Kidney glomerular epithelial cell (primary cell): Measurements from ENCODE around the gene RASGEF1C.

Source experiments
- DNase-seq: peaks from one replicate; lab custom pipeline; 2025; lab: John Stamatoyannopoulos, UW

Gene RASGEF1C

GRCh38 chr5:180209137-180209581, at the start of gene RASGEF1C:
RASGEF1C (minus strand) TSS chr5:180209211; CDS start chr5:180138052, 71,159 bp downstream.
- DNase-seq, result no peak

DNA sequence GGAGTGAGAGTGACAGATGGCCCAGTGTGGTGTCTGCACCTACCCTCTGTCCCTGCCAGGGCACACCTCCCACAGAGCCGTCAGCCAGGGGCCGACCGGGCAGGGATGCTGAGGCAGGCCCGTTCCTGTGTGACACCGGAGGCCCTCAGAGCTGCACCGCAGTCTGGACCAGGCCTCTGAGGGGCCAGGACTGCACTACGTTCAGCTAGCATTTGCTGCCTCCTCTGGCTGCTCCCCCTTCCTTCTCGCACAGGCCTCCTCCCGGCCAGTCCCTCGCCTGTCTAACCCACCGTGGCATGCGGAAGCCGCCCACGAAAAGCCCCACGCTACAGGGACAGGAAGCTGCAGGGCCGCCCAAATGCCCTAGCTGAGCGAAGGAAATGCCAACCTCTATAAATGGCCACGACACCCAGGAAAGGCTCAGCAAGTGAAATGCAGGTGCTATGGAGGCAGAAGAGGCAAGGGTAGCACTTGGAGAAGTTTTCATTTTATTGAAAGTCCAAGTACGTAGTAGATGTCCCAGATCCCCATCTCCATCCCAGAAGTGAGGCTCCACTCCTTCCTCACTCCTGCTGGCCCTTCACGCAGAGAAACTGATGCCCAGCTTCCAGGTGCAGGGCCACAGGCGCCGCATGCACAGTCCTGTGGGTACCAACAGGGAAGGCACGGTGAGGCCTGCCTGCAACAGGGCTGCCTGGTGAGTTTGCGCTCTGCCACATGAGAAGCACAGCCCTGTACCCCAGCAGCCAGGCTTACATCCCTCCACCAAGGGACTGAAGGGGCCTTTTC, 44.2 kb upstream of the RASGEF1C start:
- DNase-seq, result no peak

DNA sequence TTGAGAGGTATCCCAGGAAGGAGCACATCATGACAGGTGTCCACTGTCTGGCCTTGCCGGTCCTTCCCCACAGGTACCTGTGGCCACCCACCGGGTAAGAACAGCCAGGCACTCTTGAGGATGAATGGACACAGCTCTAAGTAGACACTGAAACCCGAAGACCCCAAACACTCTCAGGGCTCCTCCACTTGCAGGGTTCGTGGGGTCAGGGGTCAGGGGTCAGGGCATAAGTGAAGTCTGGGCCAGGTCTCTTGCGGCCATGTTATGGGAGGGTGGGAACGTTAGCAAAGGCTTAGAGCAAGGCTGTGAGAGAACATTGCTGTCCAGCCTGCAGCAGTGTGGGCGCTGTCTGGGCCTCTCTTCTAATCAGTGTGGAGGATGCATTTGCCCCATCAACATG, 42.9 kb upstream of the RASGEF1C start:
- DNase-seq, result no peak

- DNase-seq, result no peak
These were observed 42.1 kb upstream of the RASGEF1C start for GRCh38 chr5:180251141-180251540.

DNA sequence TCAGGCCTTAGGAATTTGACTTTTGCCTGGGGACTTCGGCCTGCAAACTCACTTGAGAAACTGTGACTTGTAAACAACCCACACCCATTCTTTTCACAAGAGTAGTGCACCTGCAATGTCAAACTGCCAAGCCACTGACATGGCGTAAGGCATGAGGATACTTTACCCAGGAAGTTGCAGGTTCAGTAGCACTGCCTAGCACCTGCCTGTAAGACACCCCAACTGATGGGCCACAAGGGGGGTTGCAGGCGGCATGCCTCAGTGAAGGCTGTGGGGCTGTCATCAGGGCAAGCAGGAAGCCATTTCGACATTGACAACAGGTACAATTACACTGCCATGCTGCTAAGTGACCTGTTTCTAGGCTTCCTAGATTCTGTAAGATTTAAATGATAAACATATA, 41.3 kb upstream of the RASGEF1C start:
- no peak for DNase-seq

DNA sequence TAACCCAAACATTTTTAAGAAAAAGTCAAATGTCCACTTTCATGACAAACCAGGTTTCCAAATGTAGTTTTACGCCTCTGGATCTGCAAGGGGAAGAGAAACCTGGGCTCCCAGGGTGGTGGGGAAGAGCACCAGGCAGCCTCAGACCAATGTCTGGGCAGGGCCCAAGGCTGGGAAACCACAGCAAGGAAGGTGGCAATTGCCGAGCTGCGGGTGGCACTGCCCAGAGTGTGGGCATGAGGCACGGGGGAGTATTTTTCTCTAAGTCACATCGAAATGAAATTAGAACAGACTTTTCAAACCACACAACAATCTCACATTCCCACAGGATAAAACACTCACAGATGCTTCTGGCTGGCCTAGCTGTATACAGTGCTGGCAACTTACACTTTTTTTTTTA, 32.6 kb upstream of the RASGEF1C start:
- no peak for DNase-seq

GRCh38 chr5:180238631-180239030, 29.6 kb upstream of the RASGEF1C start:
- no peak for DNase-seq

DNA sequence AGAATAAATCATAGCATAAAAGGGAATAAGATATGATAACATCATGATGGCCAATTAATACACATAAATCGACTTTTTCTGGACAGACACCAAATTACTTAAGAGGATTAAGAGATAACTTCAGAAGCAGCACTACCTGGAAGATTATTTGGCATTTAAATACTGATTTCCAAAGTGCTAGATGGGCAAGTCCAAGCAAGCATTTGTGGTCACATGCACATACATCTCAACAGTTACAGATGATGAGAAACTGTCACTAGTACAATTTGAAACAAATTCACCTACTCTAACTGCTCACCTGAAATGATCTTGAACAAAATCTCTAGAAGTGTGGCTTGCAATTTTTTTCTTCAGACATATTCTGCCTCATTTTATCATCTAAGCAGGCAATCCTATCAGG, 26.8 kb upstream of the RASGEF1C start:
- no peak for DNase-seq

DNA sequence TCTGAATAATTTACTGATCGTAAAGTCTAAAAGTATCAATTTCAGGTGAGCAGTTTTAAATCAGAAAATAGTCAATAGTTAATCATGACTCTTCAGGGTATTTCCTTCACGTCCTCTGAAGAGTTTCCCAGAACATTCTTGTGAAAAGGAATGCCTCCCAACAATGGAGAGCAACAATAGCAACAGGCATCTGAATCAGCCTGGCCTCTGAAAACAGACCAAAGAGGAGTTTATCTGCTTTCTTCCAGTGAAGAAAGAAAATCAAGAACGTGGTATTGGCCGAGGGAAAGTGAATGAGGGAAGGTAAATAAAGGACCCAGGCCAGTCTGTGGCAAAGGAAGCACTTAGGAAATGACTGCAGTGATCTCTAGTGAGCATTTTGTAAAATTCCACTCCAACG, 26.1 kb upstream of the RASGEF1C start:
- DNase-seq, result no peak

DNA sequence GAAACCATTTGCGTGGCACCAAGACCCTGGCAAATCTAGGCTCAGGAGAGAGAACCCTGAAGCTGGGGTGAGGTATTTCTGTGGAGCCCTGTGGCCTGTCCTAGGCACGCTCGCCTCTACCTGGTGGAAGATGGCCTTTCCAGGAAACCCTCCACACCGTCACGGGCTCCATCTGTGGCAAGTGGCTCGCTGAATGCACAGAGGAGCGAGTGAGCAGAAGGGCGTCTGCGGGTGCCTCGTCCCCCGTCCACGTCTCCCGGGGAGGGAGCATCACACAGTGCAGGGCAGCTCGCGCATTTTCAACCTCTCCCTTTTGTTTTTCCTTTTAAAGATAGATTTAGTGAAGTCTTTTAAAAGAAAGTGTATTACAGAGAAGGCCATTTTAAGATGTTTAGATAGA, 25.3 kb upstream of the RASGEF1C start:
- no peak for DNase-seq

GRCh38 chr5:180233729-180234128, 24.7 kb upstream of the RASGEF1C start:
- no peak for DNase-seq

- DNase-seq, result no peak
These were observed 21.0 kb upstream of the RASGEF1C start for GRCh38 chr5:180230017-180230416.

GRCh38 chr5:180222056-180222455, 13.0 kb upstream of the RASGEF1C start:
- no peak for DNase-seq

- no peak for DNase-seq
These were observed 8.8 kb upstream of the RASGEF1C start for GRCh38 chr5:180217797-180218196.

GRCh38 chr5:180216646-180217171, 7.7 kb upstream of the RASGEF1C start:
- DNase-seq, result no peak

DNA sequence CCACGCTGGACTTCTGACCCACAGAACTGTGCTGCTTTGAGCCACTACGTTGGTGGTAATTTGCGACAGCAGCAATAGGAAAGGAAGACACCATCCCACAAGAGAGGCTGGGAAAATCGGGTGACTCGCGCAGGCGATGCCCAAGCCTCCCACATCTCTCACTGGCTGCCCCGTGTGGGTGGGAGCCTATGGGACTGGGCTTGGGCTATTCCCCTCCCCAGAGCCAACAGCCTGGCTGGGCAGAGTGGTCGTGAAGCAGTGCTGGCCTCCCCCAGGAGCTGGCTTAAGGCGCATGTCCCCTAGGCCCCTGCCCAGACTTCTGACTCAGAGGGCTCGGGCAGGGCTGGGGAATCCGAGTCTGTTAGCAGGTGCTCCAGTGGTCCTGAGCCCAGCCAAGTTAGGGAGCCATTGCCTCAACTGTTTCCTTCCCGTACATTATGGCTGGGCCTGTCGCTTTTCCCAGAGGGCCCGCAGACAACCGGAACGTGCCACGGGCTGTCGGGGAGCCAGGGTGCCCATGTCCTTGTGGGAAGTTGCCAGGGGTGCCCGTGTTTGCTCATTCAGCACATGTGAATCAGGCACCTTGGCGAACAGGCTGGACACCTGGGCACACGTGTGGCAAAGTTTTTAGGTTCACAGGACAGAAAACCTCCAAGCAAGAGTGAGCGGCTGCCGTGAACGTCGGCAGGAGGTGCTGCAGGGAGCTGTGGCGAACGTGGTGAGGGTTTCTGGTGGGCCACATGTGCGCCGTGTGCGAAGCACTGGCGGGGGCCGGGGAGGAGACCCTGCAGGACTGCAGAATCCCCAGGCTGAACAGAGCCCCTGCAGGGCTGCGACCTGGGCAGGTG, 7.0 kb upstream of the RASGEF1C start:
- no peak for DNase-seq

- no peak for DNase-seq
These were observed 6.1 kb upstream of the RASGEF1C start for GRCh38 chr5:180214870-180215770.

DNA sequence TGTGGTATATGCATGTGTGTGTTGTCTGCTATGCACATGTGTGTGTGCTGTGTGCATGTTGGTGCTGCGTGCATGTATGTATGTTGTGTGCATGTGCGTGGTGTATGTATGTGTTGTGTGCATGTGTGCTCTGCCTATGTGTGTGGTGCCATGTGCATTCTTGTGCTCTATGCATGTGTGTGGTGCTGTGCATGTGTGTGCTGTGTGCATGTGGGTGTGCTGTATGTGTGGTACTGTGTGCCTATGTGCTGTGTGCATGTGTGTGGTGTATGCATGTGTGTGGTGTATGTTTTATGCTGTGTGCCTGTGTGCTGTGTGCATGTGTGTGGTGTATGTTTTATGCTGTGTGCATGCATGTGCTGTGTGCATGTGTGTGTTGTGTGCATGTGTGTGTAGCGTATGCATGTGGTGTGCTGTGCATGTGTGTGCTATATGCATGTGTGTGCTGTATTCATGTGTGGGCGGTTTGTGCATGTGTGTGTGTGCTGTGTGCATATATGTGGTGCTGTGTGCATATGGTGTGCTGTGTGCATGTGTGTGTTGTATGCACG, 4.7 kb upstream of the RASGEF1C start:
- no peak for DNase-seq

- no peak for DNase-seq
These were observed 4.2 kb upstream of the RASGEF1C start for GRCh38 chr5:180213256-180213600.

GRCh38 chr5:180212363-180213255, 3.6 kb upstream of the RASGEF1C start:
- DNase-seq, result no peak

- no peak for DNase-seq
These were observed 2.7 kb upstream of the RASGEF1C start for GRCh38 chr5:180211761-180212035.
